ENCODE results near the gene DSN1.

DNA sequence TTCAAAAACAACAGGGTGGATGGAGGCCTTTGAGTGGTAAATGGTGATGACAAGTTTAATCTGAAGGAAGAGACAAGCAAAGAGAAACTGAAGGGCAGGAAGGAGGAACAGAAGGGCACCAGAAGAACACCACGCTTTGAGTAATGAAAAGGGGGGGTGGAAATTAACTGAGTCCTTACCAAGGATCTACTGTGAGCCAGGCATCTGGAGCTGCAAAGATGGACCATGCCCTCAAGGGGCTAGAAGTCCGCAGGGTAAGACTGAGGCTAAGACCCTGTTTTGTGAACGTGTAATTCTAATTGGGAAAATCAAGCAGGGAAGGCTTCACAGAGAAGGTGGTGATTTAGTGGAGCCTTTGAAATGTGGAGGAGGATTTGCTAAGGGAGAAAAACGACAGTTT is 29.3 kb downstream of the DSN1 start:
- TF ChIP-seq, protein P1, sequence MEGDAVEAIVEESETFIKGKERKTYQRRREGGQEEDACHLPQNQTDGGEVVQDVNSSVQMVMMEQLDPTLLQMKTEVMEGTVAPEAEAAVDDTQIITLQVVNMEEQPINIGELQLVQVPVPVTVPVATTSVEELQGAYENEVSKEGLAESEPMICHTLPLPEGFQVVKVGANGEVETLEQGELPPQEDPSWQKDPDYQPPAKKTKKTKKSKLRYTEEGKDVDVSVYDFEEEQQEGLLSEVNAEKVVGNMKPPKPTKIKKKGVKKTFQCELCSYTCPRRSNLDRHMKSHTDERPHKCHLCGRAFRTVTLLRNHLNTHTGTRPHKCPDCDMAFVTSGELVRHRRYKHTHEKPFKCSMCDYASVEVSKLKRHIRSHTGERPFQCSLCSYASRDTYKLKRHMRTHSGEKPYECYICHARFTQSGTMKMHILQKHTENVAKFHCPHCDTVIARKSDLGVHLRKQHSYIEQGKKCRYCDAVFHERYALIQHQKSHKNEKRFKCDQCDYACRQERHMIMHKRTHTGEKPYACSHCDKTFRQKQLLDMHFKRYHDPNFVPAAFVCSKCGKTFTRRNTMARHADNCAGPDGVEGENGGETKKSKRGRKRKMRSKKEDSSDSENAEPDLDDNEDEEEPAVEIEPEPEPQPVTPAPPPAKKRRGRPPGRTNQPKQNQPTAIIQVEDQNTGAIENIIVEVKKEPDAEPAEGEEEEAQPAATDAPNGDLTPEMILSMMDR (IDR thresholded peaks at IDR 0.05; ENCODE audit: low read depth, low read length, poor library complexity, severe bottlenecking), result no peak
- no peak for TF ChIP-seq EZH2phosphoT487 (IDR thresholded peaks at IDR 0.05; ENCODE audit: borderline replicate concordance, low read length)

Data from DOHH2 (cell line).